ENCODE data around the gene TDRD9.
"Not testable (repeated sequence)": the region's sequence is repeated elsewhere in the genome, so short reads cannot be mapped to it uniquely, and the experiment has no call there.

Gene TDRD9

DNA sequence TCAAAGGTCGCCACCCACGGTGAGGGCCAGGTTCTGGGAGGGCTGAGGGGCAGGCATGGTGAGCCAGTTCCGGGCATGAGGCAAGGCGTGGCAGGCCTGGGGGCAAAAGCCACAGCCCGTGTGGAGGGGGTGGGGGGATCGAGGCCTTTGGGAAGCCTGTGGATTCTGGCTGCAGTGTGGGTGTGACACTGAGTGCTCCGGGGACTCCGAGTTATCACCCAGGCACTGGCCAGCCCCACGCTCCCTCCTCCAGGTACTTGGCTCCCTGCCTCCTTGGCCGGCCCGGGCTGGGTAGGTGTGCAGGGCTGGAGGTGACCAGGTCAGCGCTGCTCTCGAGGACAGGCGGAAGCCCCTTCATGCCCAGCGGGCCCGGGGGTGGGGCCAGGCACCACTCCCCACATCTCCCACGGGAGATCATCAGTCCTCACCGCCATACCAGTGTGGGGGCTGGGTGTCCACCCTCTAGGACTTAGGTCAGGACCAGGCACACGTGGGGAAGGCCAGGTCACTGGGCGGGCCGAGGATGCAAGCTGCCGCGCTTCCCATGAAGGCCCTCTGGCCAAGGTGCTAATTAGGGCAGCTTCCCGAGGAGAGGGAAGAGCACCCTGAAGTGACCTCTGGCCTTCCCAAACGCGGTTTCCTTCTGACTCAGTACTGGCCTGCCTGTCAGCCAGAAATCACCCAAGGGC lies 34.1 kb upstream of the TDRD9 start:
- DNase-seq (ENCODE audit: low spot score), result no peak

- no peak for DNase-seq (ENCODE audit: low spot score)
These were observed 33.6 kb upstream of the TDRD9 start for GRCh38 chr14:103894723-103895059.

- DNase-seq (ENCODE audit: low spot score), result no peak
These were observed 31.7 kb upstream of the TDRD9 start for GRCh38 chr14:103896578-103896977.

GRCh38 chr14:103897075-103897947 lies 30.9 kb upstream of the TDRD9 start:
- no peak for DNase-seq (ENCODE audit: low spot score)

- DNase-seq (ENCODE audit: low spot score), result no peak
These were observed 30.1 kb upstream of the TDRD9 start for GRCh38 chr14:103898204-103898603.

GRCh38 chr14:103898711-103899110 lies 29.5 kb upstream of the TDRD9 start:
- DNase-seq (ENCODE audit: low spot score), result no peak

GRCh38 chr14:103899316-103899715 lies 28.9 kb upstream of the TDRD9 start:
- no peak for DNase-seq (ENCODE audit: low spot score)

DNA sequence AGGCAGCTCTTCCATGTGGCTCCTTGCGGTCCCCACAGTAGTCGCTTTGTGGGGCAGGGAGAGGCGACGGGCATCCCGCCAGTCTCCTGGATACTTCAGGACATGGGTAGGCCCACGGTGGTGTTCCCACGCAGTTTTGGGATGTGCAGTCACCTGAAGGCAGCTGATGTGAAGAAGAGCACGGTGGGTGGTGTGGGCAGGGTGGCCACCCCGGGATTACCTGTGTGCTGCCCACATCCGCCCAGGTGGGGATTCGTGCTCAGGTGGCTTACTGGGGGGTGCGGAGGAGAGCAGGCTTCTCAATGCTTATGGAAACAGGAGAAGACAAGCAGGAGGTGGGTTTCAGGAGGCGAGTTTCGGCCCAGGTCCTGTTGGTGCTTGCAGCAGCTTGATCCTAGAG lies 28.4 kb upstream of the TDRD9 start:
- DNase-seq (ENCODE audit: low spot score), result no peak

- DNase-seq (ENCODE audit: low spot score), result no peak
These were observed 23.7 kb upstream of the TDRD9 start for GRCh38 chr14:103904493-103905107.

- no peak for DNase-seq (ENCODE audit: low spot score)
These were observed 22.3 kb upstream of the TDRD9 start for GRCh38 chr14:103905842-103906456.

DNA sequence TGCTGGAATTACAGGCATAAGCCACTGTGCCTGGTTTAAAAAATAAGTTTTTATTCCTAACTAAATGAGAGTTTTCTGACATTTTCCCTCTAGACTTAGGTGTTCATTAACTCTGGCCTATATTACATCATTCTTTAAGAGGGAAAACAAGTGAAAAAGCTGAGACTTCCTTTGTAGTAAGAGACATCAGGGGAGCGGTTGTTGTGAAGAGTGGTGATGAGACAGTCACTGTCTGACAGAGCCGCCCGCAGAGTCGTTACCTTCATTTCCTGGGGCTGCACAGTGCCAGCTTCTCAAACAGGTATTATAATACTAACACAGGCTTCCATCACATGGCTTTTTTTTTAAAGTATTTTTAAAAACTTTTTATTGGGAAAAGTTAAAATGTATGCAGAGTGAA lies 19.7 kb upstream of the TDRD9 start:
- no peak for DNase-seq (ENCODE audit: low spot score)

DNA sequence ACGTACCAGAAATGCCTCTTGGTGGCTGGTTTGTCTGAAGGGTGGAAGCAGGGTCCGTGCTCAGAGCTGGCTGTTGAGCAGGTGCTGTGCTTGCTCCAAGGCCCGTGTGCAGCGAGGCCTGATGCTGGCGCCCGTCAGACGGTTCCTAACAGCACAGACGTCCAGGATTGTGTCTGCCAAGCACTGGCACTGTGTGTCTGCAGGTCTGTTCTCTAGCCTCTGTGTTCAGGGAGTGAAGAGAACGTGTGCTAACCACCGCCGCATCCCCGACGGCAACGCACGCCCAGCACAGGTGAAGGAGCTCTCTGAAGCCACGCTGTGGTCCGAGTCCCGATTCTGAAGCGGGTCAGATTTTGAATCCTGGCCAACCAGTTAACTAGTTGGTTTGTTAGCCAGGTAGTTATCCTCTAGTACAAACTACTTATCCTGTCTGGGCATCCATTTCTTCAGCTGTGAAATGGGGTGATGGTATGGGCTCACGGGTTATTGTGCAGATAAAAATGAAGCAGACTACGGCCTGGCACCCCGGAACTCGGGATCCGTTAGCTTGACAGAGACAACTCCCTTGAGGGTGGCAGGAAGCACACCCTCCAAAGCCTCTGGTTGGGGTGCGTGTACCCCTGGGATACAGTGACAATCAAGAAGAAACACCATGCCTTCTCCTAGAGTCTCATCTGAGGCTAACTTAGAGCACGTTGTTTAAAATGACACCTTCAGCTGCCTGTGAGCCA lies 18.6 kb upstream of the TDRD9 start:
- DNase-seq (ENCODE audit: low spot score), result no peak

- peak; percentile 74 for DNase-seq (ENCODE audit: low spot score)
These were observed 17.9 kb upstream of the TDRD9 start for GRCh38 chr14:103910262-103910935.

DNA sequence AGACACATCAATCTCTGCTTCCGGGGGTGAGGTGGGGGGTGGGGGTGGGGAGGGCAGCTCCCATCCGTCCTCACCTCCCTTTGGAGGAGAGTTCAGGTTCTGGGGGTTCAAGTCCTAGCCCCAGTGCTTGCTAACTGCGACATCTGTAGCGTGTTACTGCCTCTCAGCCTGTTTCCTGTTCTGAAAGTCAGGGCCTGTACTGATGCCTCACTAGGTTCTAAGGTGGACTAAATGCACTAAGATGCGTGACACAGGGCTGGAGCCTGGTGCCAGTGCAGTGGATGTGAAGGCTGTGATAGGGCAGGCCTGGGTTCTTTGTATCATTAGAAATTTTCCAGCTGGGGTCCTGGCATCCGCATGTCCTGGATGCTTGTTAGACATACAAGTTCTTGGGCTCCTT lies 17.3 kb upstream of the TDRD9 start:
- DNase-seq (ENCODE audit: low spot score), result no peak

- DNase-seq (ENCODE audit: low spot score), result no peak
These were observed 12.6 kb upstream of the TDRD9 start for GRCh38 chr14:103915616-103916015.

GRCh38 chr14:103916636-103917262 lies 11.5 kb upstream of the TDRD9 start:
- DNase-seq (ENCODE audit: low spot score), result no peak

GRCh38 chr14:103920981-103921854 lies 7.0 kb upstream of the TDRD9 start:
- peak; percentile 97 for DNase-seq (ENCODE audit: low spot score)

DNA sequence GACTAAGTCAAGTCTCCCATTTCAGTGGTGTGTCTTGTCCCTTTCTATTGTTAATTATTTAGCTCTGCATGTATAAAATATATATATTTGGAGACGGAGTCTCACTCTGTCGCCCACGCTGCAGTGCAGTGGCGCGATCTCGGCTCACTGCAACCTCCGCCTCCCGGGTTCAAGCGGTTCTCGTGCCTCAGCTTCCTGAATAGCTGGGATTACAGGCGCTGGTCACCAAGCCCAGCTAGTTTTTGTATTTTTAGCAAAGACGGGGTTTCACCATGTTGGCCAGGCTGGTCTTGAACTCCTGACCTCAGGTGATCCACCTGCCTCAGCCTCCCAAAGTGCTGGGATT lies 6.4 kb upstream of the TDRD9 start:
- not testable (repeated sequence) for DNase-seq (ENCODE audit: low spot score)

DNA sequence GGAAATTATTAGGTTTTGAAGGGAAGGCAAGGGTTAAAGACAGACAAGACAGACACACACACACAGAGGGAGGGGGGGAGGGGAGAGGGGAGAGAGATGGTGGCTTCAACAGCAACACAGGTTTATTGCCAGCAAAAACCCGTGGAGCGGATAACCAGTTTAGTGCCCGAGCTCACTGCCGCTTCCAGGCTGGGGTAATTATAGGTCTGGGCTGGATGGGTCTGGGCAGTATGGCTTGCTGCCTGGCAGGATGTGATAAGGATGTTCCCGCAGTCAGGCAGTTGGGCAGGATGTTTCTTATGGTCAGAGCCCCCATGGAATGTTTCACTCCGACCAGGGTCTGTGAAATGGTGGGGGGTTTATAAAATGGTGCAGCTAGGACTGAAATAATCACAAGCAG lies 4.4 kb upstream of the TDRD9 start:
- DNase-seq (ENCODE audit: low spot score), result no peak

DNA sequence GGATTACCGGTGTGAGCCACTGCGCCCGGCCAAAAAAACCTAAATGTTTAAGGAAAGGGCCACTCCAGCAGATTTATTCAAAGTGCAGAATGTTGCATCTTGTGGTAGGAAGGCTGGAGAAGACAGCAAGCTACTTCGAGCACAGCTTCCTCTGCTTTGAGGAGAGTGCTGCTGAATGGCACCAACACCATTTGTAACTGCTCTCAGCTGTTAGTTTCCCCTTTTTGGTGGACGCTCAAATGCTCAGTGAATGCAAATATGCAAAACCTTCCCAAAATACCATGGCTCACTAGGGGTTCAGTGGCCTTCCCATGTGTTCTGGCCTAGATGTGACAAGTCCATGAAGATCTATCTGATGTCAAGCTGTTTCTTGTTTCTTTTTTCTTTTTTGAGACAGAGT lies 2.9 kb upstream of the TDRD9 start:
- no peak for DNase-seq (ENCODE audit: low spot score)

Measured in left forelimb (tissue), 1 donor.